Activated CD8-positive, alpha-beta memory T cell treated with anti-CD3 and anti-CD28 coated beads for 24 hours (primary cell): Measurements from ENCODE around the gene IL22RA2.

Experiments
- DNase-seq: peaks from one replicate; pipeline ENCODE4 v3.0.0-alpha.2; 2020

IL22RA2 gene

DNA sequence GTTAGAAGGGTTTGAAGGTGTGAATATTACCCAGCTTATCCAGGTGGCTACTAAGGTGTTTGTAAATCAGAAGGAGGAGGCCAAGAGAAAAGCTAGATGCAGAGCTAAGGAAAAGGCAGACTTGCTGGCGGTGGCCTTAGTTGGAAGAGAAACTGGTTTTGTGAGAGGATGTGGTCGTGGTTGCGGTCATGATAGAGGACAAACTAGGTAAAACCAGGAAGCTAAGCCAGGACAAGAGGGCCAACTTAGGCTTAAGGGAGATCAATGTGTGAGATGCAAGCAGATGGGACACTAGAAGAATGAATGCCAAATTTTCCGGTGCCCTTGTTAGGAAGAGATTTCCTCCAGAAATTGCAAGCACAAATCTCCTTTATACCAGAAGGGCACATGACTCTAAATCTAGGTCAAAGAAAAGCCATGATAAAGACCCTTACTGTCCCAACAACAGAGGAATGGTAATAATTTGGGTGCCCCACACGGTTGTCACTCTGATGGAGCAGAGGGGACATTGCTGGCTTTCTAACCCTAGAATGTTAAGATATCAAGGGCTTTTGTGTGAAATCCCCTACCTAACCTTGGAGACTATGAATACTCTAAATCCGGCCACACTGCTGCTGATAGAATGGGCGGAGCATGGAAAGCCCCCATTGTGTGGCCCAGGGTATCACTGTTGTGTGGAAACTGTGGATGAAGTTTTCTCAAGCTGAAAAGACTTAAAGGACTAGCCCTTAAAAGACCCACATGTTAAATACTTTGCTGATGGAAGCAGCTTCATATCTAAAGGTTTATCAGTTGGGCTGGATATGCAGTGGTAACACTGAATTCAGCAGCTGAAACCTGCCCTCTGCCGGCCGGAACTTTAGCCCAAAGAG, 7.8 kb downstream of the IL22RA2 start:
- DNase-seq, result no peak

DNA sequence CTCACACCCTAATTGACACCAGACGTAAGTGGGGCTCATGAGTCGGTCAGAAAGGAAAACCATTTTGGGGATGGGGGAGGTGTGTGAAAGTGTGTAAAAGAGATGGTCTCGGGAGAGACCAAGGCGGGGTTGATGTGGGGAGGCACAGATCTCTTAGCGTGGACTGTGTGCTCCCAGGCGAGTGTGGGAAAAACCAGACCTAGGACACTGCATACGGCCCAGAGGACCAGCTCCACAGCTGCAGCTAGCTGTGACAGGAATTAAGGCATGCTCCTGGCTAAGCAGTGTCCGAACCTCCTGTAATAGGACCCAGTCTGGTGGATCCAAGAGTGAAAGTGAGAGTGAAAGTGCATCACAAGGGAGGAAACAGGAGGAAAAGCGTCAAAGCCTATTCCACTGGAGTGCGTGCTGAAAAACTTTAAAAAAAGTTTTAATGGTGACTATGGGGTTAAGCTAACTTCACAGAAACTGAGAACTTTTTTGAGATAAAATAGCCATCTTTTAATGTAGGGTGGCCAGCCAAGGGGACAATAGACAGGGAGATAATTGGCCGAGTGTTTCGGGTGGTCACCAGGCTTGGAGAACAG, 9.6 kb downstream of the IL22RA2 start:
- DNase-seq, result no peak

DNA sequence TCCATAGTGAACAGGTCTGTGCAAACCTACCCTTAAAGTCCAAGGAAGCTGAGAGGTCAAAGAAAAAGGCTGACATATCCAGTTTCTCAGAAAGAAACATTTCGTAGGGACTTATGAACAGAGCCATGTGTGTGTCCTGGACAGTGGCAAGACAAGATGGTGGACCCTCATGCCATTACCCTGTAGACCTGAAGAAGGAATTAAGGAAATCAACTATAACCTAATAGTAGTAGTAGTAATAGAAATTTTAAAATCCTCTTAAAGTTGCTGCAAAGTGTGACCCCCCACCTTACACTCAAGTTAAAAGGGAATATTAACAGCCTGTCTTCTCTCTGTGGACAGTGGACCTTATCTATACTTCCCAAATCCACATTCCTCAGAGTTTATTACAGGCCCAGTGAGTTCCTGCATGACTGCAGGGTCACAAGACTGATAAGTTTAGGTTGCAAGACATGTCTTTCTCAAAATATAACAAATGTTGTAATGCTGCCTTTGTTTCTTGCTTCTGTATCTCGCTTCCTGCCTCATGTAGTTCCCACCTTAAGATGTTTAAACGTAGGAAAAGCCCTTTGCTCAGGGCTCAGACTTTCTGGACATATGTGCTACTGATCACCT, 10.6 kb downstream of the IL22RA2 start:
- DNase-seq, result no peak

DNA sequence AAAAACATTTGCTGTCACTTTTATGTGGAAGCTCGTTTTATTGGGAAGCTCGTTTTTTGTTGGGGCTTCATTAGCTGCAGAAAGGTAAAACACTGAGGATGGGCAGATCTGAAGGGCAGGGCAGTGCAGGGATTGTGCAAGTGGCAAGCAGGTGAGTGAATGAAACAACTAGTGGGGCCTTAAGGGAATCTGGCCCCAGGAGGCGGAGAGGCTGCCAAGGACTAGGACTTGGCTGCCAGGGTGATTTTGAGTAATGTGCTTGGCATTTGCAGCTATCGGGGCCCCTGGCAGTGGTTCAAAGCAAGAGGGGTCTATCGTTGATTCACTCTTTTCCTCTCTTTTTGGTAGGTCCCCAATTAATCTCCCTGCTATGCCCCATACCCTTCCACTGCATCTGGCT, 11.5 kb downstream of the IL22RA2 start:
- no peak for DNase-seq

DNA sequence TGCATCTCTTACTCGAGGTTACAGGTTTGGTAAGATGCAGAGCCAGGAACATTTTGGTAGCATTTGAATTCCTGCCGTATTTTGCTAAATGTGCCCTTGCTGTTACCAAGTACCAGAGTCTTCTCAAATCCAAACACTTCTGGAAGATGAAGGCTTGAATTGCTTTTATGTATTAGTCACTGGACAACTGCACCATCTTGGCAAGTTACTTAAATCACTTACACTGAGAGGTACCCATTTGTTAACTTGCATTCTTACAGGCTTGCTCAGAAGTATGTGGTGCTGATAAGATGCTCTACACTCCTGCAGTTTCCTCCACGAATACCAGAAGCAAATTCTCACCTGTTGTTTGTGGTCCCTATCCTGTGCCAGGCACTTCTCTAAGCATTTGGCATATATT, 12.7 kb downstream of the IL22RA2 start:
- DNase-seq, result no peak

DNA sequence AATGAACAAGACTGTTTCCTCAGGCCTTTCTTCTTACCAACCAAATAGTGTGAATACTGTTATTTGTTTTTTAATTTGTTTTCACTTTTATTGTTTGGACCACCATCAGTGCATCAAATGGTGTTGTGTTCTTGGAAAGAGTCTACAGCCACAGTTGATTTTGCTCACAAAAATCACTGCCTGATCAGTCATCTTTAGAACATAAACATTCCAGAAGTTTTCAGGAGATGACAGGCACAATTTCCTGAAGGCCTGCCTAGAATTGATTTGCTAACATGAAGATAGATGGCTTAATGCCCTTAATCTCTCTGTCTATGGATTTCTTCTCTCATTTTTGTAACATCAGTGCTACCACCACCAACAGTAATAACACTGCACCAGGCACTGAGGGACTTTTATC, 13.5 kb downstream of the IL22RA2 start:
- no peak for DNase-seq

DNA sequence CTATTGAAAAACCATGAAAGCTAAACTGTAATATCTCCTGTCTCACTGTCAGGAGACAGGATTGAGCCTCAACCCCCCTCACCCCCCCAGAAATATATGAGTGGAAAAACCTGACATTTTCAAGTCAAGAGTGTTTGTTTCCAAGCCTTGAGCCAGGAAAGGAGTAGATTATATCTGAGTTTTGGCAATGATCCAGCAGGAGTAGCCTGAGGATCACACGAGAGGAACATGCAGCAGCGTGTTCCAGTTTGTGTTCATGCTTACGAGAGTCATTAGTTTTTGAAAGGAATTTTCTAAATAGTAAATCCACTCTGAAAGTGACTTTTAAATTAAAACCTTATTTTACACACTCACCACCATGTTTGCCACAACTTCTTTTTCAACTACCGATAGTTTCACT, 15.8 kb downstream of the IL22RA2 start:
- DNase-seq, result no peak

DNA sequence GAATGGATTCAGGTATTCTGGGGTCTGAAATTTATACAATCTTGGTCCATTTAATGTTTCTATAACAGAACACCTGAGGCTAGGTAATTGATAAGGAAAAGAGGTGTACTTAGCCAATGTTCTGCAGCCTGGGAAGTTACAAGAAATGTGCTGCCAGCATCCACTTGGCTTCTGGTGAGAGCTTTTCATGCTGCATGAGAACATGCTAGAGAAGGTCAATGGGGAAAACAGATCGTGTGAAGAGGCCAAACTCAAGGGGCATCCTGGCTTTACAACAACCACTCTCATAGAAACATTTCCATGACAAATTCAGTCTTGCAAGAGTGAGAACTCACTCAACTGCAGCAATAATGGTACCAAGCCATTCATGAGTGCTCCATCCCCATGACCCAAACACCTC, 16.8 kb downstream of the IL22RA2 start:
- no peak for DNase-seq

DNA sequence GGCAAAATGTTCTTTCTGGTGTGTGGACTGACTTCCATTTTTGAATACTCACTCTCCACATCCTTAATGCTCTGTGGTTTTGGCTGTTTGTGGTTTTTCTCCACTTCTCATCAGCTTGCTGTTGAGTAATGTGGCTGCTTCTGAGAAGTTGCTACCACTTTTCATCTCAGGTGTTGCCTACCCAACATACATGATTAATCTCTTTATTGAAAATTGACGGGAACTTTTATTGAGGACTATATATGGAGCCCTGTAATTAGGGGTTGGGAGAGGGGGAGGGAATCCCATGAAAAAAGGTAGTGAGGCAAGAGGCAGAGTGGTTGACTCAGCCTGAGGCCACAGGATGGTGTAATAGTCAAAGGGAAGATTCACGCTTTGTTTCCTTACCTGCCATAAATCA, 17.6 kb downstream of the IL22RA2 start:
- no peak for DNase-seq

DNA sequence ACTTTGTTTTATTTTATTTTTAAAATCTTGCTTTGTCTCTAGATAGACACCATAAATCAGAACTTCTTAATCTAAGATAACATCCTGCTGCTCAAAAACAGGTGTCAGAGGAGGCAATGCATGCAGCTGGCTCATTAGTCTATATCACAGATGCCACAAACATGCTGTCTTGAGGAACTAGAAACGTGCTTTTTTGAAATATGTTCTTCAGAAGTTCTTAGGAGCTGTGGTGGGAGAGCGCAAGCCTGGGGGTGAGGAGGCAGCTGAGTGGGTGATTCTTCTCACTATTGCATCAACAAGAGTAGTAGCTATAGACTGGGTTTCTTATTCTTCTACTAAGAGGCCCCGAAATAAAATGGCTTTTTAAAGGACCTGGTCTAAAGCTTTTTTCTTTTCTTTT, 23.4 kb downstream of the IL22RA2 start:
- no peak for DNase-seq

DNA sequence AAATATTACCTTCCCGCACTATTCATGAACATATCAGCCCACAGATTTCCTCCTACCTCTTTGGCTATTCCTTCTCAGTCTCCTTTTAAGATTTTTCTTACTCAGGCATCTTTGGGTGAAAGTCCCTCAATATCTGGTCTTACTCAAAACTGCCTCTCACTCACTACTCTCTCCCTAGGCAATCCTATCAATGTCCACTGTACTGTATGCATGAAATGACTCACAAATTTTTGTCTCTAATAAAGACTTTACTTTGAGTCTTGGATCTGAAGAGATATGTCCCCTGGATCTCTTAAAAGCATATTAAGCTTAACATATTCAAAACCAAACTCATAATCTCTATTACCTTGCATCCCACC, 24.4 kb downstream of the IL22RA2 start:
- DNase-seq, result no peak

DNA sequence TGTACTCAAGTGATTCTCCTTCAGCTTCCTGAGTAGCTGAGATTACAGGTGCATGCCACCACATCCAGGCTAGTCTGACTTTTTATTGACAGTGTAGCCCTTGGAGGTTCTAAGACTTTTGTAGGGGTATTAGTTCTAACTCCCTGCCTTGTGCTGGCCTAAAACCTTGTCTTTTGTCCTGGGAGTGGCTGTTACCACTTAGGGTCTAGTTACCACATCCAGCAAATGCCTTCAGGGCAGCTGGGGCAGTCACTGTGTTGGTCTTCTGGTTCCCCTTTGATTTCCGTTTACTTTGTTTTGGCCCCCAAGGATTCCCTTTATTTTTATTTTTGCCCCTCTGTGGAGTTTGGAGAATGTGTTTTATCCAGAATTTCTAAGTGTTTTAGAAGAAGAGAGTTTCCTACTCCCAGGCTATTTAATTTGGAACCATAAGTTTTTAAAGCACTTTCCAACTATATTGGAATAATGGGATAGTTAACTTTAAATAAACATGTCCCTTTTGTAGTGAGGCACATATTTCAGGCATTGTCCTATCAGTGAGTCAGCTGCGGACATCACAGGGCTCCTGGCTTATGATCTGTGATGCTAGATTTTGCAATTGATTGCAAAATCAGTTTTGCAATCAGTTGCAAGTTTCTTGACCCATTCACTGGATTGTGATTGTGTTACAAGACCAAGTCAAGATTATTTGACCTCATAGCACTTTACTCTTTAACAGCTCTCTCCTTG, 25.0 kb downstream of the IL22RA2 start:
- DNase-seq, result no peak

DNA sequence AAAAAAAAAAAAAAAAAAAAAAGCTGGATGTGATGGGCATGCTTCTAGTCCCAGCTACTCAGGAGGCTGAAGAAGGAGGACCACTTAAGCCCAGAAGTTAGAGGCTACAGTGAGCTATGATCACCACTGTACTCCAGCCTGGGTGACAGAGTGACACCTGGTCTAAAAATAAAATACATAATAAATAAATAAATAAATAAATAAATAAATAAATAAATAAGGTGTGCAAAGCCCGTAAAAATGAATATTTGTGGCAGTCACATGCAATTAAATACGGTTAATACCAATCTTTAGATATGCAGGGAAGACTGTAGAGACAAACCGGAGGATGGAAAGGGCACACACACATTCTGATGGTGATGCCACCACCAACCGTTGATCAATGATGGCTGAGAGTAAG, 26.2 kb downstream of the IL22RA2 start:
- no peak for DNase-seq

DNA sequence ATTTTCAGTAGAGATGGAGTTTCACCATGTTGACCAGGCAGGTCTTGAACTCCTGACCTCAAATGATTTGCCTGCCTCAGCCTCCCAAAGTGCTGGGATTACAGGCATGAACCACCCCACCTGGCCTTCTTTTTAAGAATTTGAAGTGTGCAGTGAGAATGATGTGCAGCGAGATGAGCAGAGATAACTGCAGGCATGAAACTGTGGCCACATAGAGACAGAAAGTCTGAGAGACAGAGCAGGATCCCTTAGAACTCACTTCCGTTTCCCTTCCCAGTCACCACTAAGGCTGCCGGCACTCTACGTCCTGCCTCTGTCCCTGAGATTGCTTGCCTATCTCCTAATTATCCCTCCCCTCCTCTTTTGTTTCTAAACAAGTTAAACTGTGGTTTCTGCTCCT, 27.2 kb downstream of the IL22RA2 start:
- DNase-seq, result no peak

DNA sequence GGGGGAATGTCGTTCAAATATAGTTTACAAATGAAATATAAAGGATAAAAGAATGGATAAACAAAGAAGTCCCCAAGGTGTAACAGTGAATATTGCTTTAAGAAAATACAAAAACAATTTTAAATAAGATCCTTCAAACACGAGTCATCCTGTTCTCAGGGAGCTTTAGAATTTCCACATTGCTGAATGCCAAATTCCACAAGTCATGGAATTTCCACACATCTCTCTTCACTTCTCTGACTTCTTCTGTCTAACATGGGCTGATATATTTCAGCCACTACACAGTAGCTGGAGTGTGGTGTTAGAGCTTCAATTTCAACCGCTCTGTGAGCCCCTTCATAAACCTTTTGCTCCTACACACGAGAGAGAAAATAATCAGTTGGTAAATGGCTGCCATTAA, 28.0 kb downstream of the IL22RA2 start:
- DNase-seq, result no peak

DNA sequence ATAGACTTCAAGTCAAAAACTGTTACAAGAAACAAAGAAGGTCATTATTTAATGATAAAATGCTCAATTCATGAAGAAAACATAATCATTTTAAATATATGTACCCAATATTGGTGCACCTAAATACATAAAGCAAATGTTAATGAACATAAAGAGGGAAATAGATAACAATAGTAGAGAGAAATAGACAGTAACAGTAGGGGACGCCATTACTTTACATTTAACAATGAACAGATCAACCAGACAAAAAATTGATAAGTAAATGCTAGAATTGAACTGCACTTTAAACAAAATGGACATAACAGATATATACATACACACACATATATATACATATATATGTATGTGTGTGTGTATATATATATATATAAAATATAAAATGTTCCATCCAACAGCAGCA, 37.4 kb downstream of the IL22RA2 start:
- no peak for DNase-seq

DNA sequence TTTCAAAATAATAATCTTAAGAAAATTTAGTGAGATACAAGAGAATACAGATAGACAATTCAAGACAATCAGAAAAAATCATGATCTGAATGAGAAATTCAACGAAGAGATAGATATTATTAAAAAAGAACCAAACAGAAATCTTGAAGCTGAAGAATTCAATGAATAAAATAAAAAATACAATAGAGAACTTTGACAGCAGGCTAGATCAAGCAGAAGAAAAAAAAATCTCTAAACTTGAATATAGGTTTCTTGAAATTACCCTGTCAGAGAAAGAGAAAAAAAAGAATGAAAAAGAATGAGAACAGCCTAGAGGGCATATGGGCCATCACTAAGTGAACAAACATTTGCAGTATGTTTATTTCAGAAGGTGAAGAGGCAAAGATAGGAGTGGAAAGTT, 39.0 kb downstream of the IL22RA2 start:
- no peak for DNase-seq

DNA sequence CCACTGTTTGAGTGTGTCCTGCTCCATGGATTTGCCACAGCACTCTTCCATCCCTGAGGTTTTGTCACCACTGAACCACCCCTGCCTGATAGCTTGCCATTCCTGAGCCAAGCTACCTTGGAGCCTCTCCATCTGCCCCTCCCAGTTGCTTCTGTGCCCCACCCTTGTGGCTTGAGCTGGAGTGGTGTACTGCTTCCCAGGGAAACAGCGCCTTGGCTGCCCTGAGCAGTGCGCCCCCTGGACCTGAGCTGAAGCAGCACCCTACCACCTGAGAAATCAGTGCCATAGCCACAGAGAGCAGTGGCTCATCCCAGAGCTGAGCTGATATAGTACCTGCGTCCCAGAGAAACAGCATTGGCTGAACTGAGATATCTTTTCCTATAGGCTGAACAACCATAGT, 40.3 kb downstream of the IL22RA2 start:
- DNase-seq, result no peak

DNA sequence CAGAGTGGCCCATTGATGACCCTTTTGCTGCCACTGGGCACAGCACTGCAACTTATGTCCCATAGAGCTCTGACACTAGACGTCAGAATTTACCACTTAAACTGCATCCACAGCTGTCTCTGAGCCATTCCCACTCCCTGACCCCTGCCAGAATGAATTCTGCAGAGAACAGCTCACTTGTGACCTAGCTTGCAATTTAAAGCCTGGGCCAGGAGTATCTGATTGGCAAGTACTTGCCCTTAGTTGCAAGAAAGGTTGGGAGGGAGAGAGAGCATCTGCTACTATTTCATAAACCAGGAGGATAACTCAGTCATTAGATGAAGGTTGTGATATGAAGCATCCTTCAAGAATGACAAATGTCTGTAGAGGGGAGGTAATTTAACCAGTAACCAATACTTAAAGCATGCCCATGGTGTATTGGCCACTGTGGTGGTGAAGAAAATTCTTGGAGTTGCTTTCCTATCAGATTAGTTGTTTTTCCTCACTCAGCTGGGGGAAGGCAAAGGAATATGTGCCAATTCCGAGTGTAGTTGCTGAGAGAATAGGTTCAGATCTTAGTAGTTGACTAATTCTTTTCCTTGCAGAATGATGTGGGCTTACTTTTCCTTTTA, 46.5 kb downstream of the IL22RA2 start:
- no peak for DNase-seq

DNA sequence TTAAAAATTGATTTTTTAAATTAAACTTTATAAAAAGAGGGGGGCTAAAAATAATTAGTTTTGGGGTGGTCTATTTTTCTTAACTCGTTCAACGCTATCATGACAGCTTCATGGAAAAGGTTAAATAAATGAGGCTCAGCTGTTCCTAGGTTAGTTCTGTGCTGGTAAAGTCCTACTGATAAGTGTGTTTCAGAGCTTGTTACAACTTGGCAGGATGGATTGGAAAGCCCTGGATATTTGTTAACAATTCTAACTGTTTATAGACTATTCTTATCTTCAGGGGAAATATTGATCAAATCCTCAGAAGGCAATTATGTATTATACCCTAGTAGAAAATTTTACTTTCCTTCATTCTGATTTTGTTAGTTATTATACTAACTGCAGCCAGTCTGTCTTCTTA, 50.4 kb downstream of the IL22RA2 start:
- DNase-seq, result no peak

DNA sequence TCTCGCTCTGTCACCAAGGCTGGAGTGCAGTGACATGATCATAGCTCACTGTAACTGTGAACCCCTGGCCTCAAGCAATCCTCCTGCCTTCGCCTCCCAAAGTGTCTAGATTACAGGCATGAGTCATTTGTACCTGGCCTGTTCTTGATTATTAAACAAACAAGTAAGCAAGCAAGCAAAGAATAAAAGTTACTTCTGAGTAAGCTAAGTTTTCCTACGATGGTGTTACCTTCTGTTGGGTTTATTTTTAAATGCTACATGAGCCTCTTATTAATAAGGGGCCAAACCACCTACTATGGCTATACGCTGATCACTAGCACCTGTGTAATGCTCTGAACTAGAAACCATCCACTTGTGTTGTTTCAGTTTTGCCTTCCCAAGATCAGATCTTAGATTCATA, 50.8 kb downstream of the IL22RA2 start:
- DNase-seq, result no peak

DNA sequence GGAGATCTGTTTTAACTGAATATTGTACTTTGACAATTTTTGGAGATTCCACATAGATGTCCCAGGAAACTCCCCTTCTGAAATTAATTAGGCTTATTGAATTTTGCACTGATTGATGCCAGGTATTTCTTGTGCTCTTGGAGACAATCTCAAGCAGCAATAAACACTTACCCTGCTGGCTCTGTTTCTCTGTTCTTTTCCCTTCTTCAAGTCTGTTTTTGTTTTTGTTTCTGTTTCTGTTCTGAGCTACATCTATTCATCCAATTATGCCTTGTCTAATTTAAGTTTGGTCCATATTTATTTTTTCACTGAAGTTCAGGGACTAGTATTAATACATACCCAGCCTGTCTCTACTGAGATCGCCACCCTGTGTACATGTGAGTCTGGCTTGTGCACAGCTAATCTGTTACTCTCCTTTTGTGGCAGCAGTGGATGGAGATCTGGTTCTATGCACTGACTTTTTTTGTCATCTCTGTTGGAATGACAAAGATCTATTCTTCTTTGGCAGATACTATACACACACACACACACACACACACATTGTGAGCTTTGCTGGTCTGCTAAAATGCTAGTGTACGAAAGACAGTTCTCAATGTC, 51.9 kb downstream of the IL22RA2 start:
- no peak for DNase-seq

DNA sequence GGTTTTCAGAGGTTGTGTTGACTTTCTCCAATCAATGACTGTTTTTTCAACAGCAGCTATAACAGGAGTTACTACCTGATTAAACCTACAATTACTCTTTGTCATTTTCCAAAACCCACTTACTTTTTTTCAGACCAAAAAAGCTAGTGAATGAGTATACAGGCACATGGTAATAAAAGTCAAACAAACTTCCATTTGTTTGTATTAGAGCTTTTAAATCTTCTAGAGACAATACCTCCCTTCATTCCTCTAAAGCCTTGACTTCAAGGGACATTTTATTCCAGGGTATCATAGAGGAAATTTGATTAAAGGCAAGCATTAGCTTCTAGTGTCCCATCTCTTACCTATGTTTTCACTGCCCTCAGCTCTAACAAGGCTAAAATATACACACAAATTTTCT, 52.7 kb downstream of the IL22RA2 start:
- no peak for DNase-seq
